RWPE1 (cell line): ENCODE results near the gene PPM1G.

Experiments used
- CTCF ChIA-PET: fragments of 350-600 bp; sonication (Branson Sonifier 250); formaldehyde crosslinking; extraction: SDS; loops from one replicate; lab custom pipeline; 2021; lab: Yijun Ruan, JAX
- POLR2A ChIA-PET: fragments of 400-600 bp; formaldehyde crosslinking; extraction: SDS; loops from one replicate; lab custom pipeline; 2020; ENCODE audit warnings: antibody characterized with exemption; ENCODE audit not compliant: low non-redundant PET; lab: Yijun Ruan, JAX
- DNase-seq: peaks from one replicate; pipeline ENCODE4 v3.0.0; 2012; ENCODE audit warnings: low spot score
- H3K27ac ChIP-seq: fragments of 450-650 bp; 2 replicates; pipeline ENCODE4 v1.5.1; 2017
- CTCF ChIP-seq: fragments of 450-650 bp; conservative IDR thresholded peaks from 2 replicates; pipeline ENCODE4 v1.5.1; 2017; ENCODE audit warnings: low read depth, mild to moderate bottlenecking

Gene PPM1G

GRCh38 chr2:27409321-27410073 lies at the start of gene PPM1G:
Gene PPM1G, minus strand, starts transcription at chr2:27409591. Its CDS starts 169 bp downstream, at chr2:27409422.
- ChIA-PET CTCF (interaction anchor here (0.6 to 2.9 kb wide), 2 partner anchors 20 to 30 kb away, joined by 4 to 19 read pairs; partner anchors contain the start of gene NRBP1), POLR2A (interaction anchor here (1.0 to 1.1 kb wide), 3 partner anchors 15 to 94 kb away, joined by 4 to 7 read pairs (median 4); partner anchors contain the start of gene NRBP1)
- no peak for TF ChIP-seq CTCF
- DNase-seq: peak; percentile 92
- H3K27ac ChIP-seq: peak within 1 kb of the TSS; percentile 88

- DNase-seq: no peak
- H3K27ac ChIP-seq: no peak overlapping the region
- ChIA-PET POLR2A (no interaction called here), CTCF (interaction anchor here (0.7 kb wide), 1 partner anchor 151 kb away, joined by 4 read pairs; no protein-coding TSS in a partner anchor)
- no peak for TF ChIP-seq CTCF
These were observed 44.6 kb upstream of the PPM1G start for GRCh38 chr2:27453968-27454367.

GRCh38 chr2:27451095-27451494 lies 41.7 kb upstream of the PPM1G start:
- TF ChIP-seq CTCF: no peak
- no peak overlapping the region for H3K27ac ChIP-seq
- DNase-seq: no peak
- POLR2A ChIA-PET: no interaction called here
- CTCF ChIA-PET: no interaction called here

- CTCF ChIA-PET: interaction anchor here (0.6 to 1.3 kb wide), 2 partner anchors 17 to 27 kb away, joined by 3 read pairs; no protein-coding TSS in a partner anchor
- TF ChIP-seq CTCF: no peak
- no peak overlapping the region for H3K27ac ChIP-seq
- no peak for DNase-seq
- POLR2A ChIA-PET: no interaction called here
These were observed 39.0 kb upstream of the PPM1G start for GRCh38 chr2:27448381-27448780.

GRCh38 chr2:27446057-27446456 lies 36.7 kb upstream of the PPM1G start:
- POLR2A ChIA-PET: no interaction called here
- peak; percentile 66 for DNase-seq
- TF ChIP-seq CTCF: no peak
- peak overlapping the region; percentile 53 for H3K27ac ChIP-seq
- CTCF ChIA-PET: no interaction called here

GRCh38 chr2:27445615-27446014 lies 36.2 kb upstream of the PPM1G start:
- DNase-seq: no peak
- H3K27ac ChIP-seq: peak overlapping the region; percentile 53
- TF ChIP-seq CTCF: no peak
- CTCF ChIA-PET: no interaction called here
- POLR2A ChIA-PET: no interaction called here
